ENCODE measurements around the gene STAU1.
A peak's percentile ranks its signal among the peaks of the same experiment; 100 is the strongest.
"Not testable (repeated sequence)": the region's sequence is repeated elsewhere in the genome, so short reads cannot be mapped to it uniquely, and the experiment has no call there.

STAU1 gene, protein sequence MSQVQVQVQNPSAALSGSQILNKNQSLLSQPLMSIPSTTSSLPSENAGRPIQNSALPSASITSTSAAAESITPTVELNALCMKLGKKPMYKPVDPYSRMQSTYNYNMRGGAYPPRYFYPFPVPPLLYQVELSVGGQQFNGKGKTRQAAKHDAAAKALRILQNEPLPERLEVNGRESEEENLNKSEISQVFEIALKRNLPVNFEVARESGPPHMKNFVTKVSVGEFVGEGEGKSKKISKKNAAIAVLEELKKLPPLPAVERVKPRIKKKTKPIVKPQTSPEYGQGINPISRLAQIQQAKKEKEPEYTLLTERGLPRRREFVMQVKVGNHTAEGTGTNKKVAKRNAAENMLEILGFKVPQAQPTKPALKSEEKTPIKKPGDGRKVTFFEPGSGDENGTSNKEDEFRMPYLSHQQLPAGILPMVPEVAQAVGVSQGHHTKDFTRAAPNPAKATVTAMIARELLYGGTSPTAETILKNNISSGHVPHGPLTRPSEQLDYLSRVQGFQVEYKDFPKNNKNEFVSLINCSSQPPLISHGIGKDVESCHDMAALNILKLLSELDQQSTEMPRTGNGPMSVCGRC

GRCh38 chr20:49187851-49188641, at the start of gene STAU1:
Gene STAU1 (minus strand): TSS chr20:49188334. CDS start chr20:49166201, 22,133 bp downstream.
- peak; percentile 99 for DNase-seq (ENCODE audit: low spot score)

- DNase-seq (ENCODE audit: low spot score): no peak
Measured at GRCh38 chr20:49237531-49237930, 49.4 kb upstream of the STAU1 start.

DNA sequence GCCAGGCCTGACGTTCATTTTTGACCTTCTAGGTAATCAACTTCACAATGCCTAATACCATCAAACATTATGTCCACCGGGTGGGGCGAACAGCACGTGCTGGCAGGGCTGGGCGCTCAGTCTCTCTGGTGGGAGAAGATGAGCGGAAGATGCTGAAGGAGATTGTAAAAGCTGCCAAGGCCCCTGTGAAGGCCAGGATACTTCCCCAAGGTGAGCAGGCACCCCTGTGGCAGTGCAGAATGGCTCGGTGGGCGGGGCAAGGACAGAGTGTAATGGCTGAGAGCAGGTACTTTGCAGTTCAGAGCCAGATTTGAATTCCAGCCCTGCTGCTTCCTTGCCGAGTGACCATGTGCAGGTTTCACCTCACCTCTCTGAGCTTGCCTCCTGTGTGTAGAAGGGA, 48.2 kb upstream of the STAU1 start:
- DNase-seq (ENCODE audit: low spot score): no peak

DNA sequence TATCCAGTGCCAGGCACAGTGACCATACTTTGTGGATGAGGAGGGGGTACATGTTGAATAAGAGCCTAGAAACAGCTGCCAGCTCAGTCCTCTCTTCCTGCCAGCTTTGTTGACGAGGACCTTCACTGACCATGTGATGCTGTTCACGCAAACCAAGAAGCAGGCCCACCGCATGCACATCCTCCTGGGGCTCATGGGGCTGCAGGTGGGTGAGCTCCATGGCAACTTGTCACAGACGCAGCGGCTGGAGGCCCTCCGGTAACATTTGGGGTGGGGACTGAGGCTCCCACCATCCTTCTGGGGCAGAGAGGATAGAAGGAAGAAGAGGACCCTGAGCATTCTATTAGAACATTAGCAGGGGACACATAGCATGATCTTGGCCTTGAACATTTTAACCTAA, 46.7 kb upstream of the STAU1 start:
- no peak for DNase-seq (ENCODE audit: low spot score)

- DNase-seq (ENCODE audit: low spot score): no peak
Measured at GRCh38 chr20:49233226-49233625, 45.1 kb upstream of the STAU1 start.

DNA sequence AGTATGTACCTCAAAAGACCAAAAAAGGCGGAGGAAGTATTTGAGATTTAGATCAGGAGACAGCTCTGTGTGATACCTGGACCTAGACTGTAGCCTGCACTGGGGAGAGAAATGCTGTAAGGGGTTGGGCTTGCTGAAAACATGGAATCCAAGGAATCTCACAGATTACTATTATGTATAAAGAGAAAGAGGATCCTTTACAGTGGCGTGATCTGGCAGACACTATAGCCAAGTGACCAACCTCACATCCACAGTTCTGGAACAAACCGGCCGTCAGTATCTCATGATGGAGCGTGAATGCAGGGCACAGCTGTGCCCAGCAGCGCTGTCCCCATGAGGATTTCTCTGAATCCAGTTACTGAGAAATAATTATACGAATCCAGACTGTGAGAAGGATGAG, 43.3 kb upstream of the STAU1 start:
- no peak for DNase-seq (ENCODE audit: low spot score)

- DNase-seq (ENCODE audit: low spot score): no peak
Measured at GRCh38 chr20:49230561-49231133, 42.5 kb upstream of the STAU1 start.

DNA sequence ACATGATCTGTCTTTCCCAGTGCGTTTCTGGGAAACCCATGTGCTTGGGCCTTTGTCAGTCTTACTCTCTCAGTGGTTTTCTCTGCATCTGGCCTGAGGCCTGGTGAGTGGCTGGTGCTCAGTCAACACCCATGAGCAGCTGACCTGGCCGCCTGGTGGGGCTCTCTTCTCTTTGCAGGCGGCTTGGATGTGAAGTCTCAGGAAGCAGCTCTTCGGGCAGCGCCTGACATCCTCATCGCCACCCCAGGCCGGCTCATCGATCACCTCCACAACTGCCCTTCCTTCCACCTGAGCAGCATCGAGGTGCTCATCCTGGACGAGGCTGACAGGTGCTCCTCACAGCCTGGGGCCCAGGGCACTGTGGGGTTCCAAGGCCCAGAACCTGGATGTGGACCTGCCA, 41.9 kb upstream of the STAU1 start:
- no peak for DNase-seq (ENCODE audit: low spot score)

DNA sequence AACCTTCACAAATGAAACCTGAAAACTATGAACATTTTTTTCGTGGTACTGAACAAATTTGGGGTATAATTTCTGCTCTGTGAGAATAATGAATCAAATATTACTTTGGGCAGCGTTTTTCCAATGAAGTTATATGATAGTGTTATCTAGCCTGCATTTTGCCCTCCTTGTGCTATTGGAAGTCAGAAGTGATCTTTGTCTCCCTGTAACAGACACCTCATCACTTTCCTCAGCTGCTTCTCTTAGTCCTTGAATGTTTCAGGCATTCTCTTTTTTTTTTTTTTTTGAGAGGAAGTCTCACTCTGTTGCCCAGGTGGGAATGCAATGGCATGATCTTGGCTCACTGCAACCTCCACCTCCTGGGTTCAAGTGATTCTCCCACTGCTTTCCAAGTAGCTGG, 41.2 kb upstream of the STAU1 start:
- no peak for DNase-seq (ENCODE audit: low spot score)

DNA sequence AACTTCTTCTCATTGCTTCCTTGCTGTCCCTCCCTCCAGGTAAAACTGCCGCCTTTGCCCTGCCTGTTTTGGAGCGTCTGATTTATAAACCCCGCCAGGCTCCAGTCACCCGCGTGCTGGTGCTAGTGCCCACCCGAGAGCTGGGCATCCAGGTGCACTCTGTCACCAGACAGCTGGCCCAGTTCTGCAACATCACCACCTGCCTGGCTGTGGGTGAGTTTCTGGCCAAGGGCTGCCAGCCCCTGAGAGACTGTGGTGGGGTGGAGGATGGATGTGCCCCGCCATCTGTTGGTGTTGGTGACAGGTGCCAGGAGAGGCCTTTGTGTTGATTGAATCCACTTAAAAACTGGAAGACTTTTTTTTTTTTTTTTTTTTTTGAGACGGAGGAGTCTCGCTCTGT, 40.5 kb upstream of the STAU1 start:
- DNase-seq (ENCODE audit: low spot score): no peak

GRCh38 chr20:49225896-49226295, 37.8 kb upstream of the STAU1 start:
- no peak for DNase-seq (ENCODE audit: low spot score)

DNA sequence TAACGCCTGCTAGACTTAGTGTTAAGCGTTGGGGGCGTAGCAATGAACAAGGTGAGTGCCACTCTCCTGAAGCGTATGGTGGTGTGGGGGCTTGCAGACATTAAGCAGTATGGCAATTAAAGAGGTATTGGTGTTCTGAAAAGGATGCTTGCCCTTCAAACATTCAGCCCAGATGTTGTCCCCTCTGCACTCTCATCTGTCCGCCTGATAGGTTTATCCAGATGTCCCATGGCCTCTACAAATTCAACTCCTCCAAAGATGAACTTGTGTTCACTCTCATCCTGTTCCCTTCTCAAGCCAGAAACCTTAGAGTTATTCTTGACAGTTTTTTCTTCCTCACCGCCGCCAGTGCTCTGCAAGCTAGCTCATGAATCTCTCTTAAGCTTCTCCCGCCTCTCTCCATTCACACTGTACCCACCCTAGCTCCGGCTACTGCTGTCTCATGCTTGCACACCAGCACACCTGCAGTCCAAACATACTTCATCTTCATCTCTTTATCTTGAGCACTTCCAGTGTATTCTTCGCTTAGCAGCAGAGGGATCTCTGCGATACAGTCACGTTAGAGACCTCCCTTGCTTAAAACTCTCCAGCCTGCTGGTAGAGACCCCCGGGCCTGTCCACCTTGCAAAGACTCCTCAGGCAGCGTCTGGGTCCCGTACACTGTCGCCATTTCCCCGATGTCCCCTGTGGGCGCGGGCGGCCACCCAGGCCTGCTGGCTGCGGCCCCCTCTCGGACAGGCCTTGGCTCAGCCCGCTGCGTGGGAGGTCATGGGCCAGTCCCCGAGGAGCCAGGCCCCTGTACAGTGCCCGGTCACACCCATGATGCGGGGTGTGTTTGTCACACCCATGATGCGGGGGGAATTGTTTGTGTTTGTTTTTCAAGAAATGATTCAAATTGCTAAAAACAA, 32.0 kb upstream of the STAU1 start:
- DNase-seq (ENCODE audit: low spot score): no peak

DNA sequence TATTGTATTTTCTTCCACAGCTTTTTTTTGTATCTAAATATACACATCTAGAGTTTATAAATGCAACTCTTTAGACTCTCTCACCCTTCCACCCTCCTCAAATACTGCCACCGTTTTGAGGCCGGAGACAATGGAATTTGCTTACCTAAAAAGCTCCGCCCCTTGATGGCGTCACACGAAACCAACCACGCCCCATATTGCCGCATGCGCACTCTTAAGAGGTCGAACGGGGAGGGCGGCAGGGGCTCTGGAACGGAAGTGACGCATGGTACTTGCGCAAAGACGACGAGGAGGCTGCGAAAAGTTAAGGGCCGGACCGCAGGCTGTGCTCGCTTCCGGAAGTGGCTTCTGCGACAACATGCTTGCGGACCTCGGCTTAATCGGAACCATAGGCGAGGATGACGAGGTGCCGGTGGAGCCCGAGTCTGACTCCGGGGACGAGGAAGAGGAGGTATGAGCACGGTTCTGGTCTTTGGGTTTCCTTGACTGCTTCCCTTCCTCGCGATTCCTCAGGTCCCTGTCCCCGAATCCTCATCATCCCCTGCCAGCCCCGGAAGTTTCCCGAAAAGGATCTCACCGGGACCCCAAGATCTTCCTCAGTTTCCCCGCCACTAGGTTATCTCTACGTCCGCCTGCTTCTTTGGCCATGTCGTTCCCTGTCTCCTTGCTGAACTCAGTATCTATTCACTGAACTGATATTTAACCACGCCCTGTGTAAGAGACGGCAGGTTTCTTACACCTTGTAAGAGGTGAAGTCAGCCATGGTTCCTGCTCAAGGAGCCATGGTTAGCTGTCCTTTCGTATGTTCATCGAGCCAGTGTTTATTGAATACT, 31.2 kb upstream of the STAU1 start, which contains the start of gene DDX27:
Gene DDX27, plus strand, starts transcription at position 326 of the 833 bp plus-strand sequence. Its CDS starts 33 bp downstream, at position 359.
- peak; percentile 97 for DNase-seq (ENCODE audit: low spot score)

DNA sequence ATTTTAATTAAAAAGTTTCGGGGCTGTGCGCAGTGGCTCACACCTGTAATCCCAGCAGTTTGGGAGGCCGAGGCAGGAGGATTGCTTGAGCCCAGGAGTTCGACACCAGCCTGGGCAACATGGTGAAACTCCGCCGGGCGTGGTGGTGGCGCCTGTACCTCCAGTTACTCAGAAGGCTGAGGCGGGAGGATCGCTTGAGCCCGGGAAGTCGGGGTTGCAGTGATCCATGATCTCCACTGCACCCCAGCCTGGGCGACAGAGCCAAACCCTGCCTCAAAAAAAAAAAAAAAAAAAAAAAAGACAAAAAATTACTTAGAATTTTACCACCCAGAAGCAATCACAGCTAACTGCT, 30.6 kb upstream of the STAU1 start:
- not testable (repeated sequence) for DNase-seq (ENCODE audit: low spot score)

DNA sequence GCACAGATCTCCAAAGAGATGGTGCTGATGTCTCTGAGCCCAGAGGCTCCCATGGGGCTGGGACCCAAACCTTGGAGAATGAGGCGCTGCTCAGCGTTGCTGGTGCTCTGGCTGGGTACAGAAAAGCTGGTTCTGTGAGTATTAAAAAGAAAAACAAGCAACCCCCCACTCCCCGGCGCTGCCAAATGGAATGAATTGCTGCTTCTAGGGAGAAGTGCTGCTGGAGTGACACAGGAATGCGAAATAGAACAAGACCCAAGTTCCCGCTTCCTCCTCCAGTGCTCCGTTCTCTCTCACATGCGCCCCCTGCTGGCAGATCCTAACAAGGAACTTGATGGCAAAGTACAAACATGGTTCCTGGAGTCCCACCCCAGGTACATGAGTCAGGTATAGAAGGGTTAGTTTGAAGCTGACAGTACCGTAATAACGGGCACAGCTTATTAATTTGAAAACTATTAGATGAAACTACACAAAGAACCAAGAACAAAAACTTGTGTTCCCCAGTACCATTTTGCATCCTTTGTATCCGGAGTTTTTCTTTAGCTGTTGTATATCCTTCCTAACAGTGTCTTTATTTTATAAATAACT, 29.0 kb upstream of the STAU1 start:
- DNase-seq (ENCODE audit: low spot score): peak; percentile 76

- DNase-seq (ENCODE audit: low spot score): no peak
Measured at GRCh38 chr20:49215232-49215631, 27.1 kb upstream of the STAU1 start.

DNA sequence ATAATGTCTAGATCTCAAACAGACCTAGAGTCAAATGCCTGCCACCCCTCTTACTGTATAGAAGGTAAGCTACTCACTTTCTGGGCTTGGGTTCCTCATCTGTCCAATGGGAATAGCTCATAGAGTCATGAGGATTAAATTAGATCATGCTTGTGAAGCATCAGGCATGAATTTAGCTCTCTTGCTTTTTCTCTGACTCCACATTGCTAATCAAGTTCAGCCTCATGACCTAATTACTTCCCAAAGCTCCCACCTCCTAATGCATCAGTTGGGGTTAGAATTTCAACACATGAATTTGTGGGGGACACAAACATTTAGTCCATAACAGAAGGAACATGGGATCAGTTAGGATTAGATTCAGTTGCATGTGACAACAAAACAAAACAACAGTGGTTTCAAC, 26.4 kb upstream of the STAU1 start:
- no peak for DNase-seq (ENCODE audit: low spot score)

DNA sequence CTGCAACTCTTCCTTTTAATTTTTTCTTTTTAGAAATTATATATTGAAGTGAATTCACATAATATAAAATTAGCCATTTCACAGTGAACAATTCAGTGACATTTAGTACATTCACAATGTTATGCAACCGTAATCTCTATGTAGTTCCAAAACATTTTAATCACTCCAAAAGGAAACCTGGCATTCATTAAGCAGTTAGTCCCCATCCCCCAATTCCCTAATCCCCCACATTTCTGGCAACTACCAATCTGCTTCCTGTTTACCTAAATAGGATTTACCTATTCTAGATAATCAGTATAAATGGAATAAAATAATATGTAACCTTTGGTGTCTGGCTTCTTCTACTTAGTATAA, 22.6 kb upstream of the STAU1 start:
- DNase-seq (ENCODE audit: low spot score): no peak

DNA sequence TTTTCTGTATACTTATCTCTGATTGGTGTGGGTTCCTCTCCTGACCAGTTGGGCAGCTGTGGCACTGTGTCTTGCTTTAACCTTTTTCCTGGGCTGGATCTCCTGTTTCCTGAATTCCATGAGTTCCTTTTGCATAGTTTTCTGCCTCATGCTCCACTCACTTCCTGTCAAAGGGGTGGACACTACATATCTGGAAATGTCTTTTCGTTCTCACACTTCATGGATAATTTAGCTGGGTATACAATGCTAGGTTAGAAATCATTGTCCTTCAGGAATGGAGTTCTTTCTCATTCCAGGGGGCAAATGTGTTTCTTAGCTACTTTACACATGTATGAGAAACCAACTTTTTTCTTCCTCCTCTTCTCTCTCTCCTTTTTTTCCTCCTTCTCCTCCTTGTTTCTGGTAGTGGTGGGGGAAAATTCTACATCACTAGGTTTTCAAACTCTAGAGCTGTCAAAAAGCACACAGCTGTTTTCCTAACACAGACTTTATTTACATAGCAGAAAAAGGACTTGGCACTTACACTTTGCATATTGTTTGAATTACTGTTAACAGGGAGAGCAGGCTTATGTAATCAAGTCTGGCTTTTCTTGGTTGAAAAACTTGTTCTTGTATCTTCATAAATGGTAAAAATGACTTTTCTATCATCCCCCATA, 22.1 kb upstream of the STAU1 start:
- no peak for DNase-seq (ENCODE audit: low spot score)

DNA sequence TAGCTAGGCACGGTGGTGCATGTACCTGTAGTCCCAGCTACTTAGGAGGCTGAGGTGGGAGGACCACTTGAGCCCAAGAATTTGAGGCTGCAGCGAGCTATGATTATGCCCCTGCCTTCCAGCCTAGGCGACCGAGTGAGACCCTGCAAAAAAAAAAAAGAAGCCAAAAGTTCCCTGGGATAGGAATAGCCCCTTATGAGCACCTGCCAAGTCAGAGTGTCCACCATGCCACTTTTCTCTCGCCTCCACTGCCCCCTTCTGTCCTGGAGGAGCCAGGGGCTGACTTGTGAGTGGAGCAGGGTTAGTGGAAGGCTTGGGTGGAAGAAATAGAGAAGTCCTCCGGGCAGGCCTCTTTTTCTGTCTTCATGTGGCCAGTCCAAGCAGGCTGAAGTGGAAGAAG, 18.9 kb upstream of the STAU1 start:
- no peak for DNase-seq (ENCODE audit: low spot score)
